Liver (tissue), 3 donors: ENCODE measurements around the gene DNMT3A.

Experiments used
- ATF3 ChIP-seq: IDR thresholded peaks from 2 replicates; pipeline ENCODE4 v1.6.1; 2016; ENCODE audit warnings: antibody characterized with exemption
- CTCF ChIP-seq: fragments of 150-350 bp; IDR thresholded peaks from 2 replicates; pipeline ENCODE4 v1.5.1; 2017; ENCODE audit warnings: improper control_type of control experiment, low read depth, low read length; ENCODE audit not compliant: missing input control
- EGR1 ChIP-seq, 2 donors: IDR thresholded peaks; 2 replicates each; pipeline ENCODE4 v1.6.1; 2016 to 2018; ENCODE audit warnings: antibody characterized with exemption in 2 of 2, low read depth in 2 of 2
- GABPA ChIP-seq, 2 donors: IDR thresholded peaks in 1 of 2; conservative IDR thresholded peaks in 1 of 2; 2 replicates each; pipeline ENCODE4 v1.6.1; 2016; ENCODE audit warnings: antibody characterized with exemption in 2 of 2, mild to moderate bottlenecking in 1 of 2, moderate library complexity in 1 of 2
- JUND ChIP-seq, 2 donors: IDR thresholded peaks; 2 replicates each; pipeline ENCODE4 v1.6.1; 2016; ENCODE audit warnings: antibody characterized with exemption in 2 of 2
- NR2F2 ChIP-seq: IDR thresholded peaks from 2 replicates; pipeline ENCODE4 v1.6.1; 2016; ENCODE audit warnings: antibody characterized with exemption
- RAD21 ChIP-seq, 2 donors: IDR thresholded peaks; 2 replicates each; pipeline ENCODE4 v1.6.1; 2016; ENCODE audit warnings: antibody characterized with exemption in 2 of 2, mild to moderate bottlenecking in 2 of 2
- RXRA ChIP-seq, 2 donors: IDR thresholded peaks; 2 replicates each; pipeline ENCODE4 v1.6.1; 2017 to 2018; ENCODE audit warnings: antibody characterized with exemption in 2 of 2, mild to moderate bottlenecking in 1 of 2
- SP1 ChIP-seq: IDR thresholded peaks from 2 replicates; pipeline ENCODE4 v1.6.1; 2018; ENCODE audit warnings: antibody characterized with exemption, mild to moderate bottlenecking
- TAF1 ChIP-seq: conservative IDR thresholded peaks from 2 replicates; pipeline ENCODE4 v1.6.1; 2016; ENCODE audit warnings: antibody characterized with exemption, mild to moderate bottlenecking
- YY1 ChIP-seq: IDR thresholded peaks from 2 replicates; pipeline ENCODE4 v1.6.1; 2016; ENCODE audit warnings: antibody characterized with exemption, mild to moderate bottlenecking
- TF ChIP-seq, protein P1 (sequence below): IDR thresholded peaks from 2 replicates; pipeline ENCODE4 v1.6.1; 2016; ENCODE audit warnings: antibody characterized with exemption, mild to moderate bottlenecking
- TF ChIP-seq, protein P2 (sequence below): IDR thresholded peaks from 2 replicates; pipeline ENCODE4 v1.6.1; 2016; ENCODE audit warnings: antibody characterized with exemption
- TF ChIP-seq, protein P3 (sequence below): IDR thresholded peaks from 2 replicates; pipeline ENCODE4 v1.6.1; 2016; ENCODE audit warnings: antibody characterized with exemption
- donor health status: healthy.
- donor health status: healthy.

GRCh38 chr2:25269233-25269632 is 72.5 kb downstream of the DNMT3A start:
- no peak for TF ChIP-seq RAD21 (IDR thresholded peaks at IDR 0.05)
- TF ChIP-seq, protein P1, sequence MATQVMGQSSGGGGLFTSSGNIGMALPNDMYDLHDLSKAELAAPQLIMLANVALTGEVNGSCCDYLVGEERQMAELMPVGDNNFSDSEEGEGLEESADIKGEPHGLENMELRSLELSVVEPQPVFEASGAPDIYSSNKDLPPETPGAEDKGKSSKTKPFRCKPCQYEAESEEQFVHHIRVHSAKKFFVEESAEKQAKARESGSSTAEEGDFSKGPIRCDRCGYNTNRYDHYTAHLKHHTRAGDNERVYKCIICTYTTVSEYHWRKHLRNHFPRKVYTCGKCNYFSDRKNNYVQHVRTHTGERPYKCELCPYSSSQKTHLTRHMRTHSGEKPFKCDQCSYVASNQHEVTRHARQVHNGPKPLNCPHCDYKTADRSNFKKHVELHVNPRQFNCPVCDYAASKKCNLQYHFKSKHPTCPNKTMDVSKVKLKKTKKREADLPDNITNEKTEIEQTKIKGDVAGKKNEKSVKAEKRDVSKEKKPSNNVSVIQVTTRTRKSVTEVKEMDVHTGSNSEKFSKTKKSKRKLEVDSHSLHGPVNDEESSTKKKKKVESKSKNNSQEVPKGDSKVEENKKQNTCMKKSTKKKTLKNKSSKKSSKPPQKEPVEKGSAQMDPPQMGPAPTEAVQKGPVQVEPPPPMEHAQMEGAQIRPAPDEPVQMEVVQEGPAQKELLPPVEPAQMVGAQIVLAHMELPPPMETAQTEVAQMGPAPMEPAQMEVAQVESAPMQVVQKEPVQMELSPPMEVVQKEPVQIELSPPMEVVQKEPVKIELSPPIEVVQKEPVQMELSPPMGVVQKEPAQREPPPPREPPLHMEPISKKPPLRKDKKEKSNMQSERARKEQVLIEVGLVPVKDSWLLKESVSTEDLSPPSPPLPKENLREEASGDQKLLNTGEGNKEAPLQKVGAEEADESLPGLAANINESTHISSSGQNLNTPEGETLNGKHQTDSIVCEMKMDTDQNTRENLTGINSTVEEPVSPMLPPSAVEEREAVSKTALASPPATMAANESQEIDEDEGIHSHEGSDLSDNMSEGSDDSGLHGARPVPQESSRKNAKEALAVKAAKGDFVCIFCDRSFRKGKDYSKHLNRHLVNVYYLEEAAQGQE, result no peak
- no peak for TF ChIP-seq CTCF
- no peak for TF ChIP-seq NR2F2
- no peak for TF ChIP-seq ATF3
- TF ChIP-seq YY1, result no peak
- TF ChIP-seq SP1, result no peak
- no peak for TF ChIP-seq EGR1 (IDR thresholded peaks at IDR 0.05; ENCODE audit: low read depth in 2 of 2)
- TF ChIP-seq TAF1, result no peak
- no peak for TF ChIP-seq RXRA (IDR thresholded peaks at IDR 0.05)
- TF ChIP-seq, protein P2, sequence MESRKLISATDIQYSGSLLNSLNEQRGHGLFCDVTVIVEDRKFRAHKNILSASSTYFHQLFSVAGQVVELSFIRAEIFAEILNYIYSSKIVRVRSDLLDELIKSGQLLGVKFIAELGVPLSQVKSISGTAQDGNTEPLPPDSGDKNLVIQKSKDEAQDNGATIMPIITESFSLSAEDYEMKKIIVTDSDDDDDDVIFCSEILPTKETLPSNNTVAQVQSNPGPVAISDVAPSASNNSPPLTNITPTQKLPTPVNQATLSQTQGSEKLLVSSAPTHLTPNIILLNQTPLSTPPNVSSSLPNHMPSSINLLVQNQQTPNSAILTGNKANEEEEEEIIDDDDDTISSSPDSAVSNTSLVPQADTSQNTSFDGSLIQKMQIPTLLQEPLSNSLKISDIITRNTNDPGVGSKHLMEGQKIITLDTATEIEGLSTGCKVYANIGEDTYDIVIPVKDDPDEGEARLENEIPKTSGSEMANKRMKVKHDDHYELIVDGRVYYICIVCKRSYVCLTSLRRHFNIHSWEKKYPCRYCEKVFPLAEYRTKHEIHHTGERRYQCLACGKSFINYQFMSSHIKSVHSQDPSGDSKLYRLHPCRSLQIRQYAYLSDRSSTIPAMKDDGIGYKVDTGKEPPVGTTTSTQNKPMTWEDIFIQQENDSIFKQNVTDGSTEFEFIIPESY, result no peak
- TF ChIP-seq, protein P3, sequence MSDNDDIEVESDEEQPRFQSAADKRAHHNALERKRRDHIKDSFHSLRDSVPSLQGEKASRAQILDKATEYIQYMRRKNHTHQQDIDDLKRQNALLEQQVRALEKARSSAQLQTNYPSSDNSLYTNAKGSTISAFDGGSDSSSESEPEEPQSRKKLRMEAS, result no peak
- TF ChIP-seq JUND (IDR thresholded peaks at IDR 0.05), result no peak
- TF ChIP-seq GABPA (IDR thresholded peaks at IDR 0.05 in 1 of 2, conservative IDR thresholded peaks at IDR 0.05 in 1 of 2), result no peak
